Hematopoietic multipotent progenitor cell treated with erythropoietin and hydrocortisone succinate and interleukin-3 and kit ligand, for 15 days (in vitro differentiated cells): ENCODE data around the gene COG5.

ENCODE experiments used
- DNase-seq: peaks from one replicate; pipeline ENCODE4 v3.0.0-alpha.2; 2015; ENCODE audit warnings: low spot score

COG5 gene

DNA sequence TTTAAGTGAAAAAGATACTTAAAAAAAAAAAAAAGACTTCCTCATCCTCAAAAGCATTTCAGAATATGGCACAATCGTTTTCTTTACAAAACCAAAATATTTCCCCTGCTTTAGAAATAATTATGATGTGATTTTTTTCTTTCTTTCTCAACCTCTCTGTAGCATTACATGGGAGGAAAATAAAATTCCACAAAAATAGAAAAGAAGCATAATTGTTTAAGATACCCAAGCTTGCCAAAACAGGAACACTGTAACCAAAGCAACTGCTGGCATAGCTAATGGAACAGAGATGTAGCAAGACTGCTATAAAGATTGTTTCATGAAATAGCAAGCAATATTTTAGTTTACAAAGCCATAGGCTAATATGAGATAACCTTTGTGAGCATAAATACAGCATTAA, 169.4 kb downstream of the COG5 start:
- no peak for DNase-seq

GRCh38 chr7:107392830-107393229, 170.9 kb downstream of the COG5 start:
- DNase-seq: no peak

DNA sequence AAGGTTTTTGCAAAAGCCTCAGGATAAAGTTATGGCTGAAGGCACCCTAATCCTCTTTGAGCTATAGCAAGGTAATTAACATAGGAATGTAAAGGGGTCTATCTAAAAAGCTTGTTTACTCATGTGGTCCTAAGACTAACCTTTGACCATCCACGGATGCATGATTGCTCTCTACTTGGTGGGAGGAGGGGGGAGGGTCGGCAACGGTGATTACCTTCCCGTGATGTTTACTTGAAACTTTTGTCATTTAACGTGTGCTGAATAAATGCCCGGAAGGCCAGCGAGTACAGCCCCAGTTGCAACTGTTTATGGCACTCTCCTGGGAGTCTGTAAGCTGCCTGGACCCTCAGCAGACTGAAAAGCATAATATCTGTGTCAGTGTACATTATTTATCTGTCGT, 172.8 kb downstream of the COG5 start:
- no peak for DNase-seq

- no peak for DNase-seq
Observed at GRCh38 chr7:107388604-107389003, 175.1 kb downstream of the COG5 start.

DNA sequence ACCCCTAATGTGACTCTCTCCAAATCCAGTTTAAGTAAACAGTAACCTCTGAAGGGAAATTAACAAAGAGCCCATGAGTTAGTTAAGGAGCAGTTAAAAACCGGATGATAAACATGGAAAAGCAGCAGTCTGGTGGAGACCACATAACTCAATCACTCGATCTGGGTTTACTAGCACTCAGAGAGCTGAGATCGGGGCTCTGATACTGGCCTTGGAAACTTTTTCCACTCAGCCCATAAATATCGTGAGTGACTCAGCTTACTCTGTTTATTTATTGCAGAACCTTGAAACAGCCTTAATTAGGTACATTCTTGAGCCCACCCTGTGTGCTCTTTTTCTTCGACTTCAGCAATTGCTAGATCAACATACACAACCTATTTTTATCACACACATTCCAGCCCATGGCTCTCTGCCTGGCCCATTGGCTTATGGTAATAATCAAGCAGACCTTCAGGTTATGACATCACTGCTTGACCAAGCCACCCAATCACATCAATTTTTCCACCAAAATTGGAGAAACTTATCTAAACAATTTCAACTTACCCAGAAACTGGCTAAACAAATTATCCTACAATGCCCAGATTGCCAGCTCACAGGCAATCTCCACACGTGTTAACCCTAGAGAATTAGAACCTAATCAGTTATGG, 176.0 kb downstream of the COG5 start:
- DNase-seq: peak; percentile 14

DNA sequence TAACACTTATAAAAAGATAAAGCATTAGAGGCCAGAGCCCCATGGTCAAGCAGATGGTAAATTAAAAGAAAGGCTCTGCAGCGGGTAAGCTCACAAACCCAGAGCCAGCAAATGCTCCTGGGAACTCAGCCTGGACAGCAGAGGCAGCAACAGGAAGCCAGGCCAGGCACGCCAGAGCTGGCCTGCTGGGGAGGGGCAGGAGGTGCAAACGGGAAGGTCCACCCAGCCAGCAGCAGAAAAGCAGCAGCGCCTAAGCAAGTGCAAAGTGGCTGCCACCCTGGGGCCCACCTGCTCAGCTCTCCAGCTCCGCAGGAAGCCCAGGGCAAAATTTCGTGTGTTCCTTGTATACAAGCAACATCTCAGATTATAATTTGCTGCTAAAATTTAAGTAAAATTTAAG, 176.6 kb downstream of the COG5 start:
- DNase-seq: no peak

GRCh38 chr7:107386548-107387102, 177.1 kb downstream of the COG5 start:
- no peak for DNase-seq

- DNase-seq: peak; percentile 44
Observed at GRCh38 chr7:107384025-107384424, 179.7 kb downstream of the COG5 start.

DNA sequence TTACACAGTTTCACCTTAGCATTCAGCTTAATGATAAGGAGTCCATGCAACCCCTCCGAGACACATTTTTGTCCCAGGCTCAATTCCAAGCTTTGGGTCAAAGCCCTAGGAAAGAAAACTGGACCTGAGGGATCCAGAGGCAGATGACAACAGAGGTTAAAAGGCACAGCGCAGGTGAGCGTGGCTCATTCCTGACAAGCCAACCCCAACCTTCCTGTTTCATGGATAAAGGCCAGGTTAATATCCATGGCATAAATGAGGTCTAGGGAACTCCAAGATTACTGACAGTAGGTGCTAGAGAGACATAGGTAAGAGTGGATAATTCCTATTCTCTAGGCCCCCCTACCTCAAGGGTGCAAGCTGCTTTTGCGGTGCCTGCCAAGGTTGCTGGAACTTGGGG, 180.5 kb downstream of the COG5 start:
- DNase-seq: no peak

DNA sequence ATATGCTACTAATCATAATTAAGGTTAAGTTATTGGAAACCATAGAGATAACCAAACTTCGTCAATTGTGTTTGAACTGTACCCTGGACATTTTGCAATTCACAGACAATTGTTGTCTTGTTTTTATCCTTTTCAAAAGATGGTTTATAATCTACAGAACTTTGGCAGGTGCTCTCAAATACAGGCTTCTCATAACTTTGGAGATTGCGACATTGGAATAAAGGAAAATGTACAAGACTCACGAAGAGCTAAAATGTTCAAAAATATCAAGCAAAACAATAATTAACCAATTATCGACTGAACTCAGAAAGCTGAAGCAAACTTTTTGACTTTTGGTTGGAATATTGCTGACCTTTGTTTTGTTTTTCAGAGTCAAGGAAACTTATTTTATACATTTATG, 182.3 kb downstream of the COG5 start:
- no peak for DNase-seq

DNA sequence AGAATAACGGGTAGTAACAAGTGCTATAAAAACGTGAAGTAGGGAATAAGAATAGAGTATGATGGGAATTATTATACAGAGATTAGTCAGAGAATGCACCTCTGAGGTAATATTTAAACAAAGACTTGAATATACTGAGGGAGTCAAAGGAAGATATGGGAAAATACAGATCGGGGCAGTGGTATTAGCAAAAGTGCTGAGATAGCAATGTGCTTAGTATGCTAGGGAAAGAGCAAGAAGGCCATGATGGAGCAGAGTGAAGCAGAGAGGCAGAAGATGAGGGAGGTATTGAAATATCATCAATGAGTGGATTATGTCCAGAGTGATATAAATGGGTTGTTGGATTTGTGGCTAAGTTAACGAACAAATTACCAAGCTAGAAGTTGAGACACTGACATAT, 190.4 kb downstream of the COG5 start:
- no peak for DNase-seq

DNA sequence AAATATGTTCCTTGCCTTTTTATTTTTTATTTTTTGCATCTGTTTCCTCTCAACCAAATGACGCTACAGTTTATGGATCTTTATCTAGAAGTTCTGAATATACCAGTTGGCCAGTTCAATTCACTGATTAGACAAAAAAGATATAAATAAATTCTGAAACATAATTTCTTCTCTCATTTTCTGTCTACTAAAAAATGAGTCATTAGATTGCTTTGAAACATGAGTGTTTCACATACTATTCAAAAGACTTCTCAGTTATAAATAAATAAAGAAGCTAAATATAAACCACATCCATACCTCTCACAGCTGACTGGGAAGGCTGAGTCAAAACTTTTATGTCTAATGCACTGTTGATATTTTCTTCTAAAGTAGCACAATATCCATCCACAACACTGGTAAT, 191.4 kb downstream of the COG5 start:
- no peak for DNase-seq

DNA sequence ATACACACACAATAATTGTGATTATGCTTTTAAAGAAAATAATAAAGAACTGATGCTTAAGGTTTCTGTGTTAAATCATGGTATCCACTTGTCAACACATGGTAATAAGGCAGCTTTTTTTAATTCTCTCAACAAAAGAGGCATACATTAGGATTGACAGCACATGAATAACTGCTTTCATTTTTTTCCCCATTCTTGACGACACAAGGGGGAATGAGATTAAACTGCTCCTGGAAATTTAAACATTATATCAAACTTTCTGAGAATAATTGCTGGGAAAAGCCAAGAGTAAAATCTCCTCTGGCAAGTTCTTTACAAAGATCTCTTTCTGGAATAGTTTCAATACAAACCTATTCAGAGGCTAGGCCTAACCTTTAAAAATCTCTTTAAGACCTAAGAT, 192.9 kb downstream of the COG5 start:
- DNase-seq: no peak

- DNase-seq: no peak
Observed at GRCh38 chr7:107364787-107365186, 198.9 kb downstream of the COG5 start.

- DNase-seq: no peak
Observed at GRCh38 chr7:107359520-107360316, 204.0 kb downstream of the COG5 start.

DNA sequence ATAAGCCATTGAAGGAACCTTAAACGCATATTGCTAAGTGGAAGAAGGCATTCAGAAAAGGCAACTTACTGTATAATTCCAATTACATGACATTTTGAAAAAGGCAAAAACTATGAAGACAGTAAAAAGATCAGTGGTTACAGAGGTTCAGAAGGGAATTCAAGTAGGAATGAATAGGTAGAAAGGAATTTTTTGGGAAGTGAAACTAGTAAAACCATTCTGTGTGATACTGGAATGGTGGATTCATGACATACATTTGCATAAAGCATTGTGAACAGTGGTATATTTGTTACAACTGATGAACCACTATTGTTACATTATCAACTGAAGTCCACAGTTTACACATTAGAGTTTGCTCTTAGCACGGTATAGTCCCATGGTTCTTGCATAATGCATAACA, 208.1 kb downstream of the COG5 start:
- DNase-seq: no peak

- no peak for DNase-seq
Observed at GRCh38 chr7:107354640-107355039, 209.1 kb downstream of the COG5 start.

DNA sequence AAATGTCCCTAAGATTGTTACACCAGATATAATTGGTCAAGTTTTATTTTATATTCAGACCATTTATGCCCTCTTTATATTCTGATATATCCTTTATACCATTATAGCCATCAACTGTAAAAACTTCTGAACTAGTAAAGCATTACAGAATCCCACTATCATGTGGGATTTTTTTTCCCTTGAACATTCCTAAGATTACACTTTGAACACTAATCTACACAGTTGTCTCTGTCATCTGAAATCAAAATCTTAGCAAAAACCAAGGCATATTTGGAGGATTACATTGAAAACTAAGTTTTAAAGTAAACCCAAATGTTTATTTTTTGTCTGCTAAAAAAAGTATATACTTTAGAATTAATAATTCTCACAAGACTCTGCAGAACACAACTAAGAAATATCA, 210.0 kb downstream of the COG5 start:
- DNase-seq: no peak

GRCh38 chr7:107345898-107346297, 217.8 kb downstream of the COG5 start:
- DNase-seq: no peak

DNA sequence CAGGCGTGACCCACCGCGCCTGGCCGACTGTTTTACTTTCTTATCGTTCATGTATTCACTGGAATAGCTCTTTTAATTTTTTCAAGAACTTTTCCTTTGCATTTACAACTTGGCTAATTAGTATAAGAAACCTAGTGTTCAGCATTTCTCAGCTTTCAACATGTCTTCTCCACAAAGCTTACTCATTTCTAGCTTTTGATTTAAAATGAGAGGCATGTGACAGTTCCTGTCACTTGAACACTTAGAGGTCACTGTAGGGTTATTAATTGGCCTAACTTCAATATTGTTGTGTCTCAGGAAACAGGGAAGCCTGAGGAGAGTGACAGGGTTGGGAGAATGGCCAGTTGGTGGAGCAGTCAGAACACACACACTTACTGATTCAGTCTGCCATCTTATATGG, 218.9 kb downstream of the COG5 start:
- DNase-seq: no peak

DNA sequence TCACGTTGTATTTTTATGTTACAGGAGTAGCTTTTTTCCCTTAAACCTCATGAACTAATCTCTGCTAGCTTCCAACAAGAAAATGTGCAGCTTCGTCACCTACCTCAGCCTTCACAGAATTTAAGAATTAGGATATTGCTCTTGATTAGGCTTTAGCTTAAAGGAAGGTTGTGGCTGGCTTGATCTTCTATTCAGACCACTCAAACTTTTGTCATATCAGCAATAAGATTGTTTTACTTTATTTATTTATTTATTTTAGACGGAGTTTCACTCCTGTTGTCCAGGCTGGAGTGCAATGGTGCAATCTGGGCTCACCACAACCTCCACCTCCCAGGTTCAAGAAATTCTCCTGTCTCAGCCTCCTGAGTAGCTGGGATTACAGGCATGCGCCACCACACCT, 219.4 kb downstream of the COG5 start:
- no peak for DNase-seq

DNA sequence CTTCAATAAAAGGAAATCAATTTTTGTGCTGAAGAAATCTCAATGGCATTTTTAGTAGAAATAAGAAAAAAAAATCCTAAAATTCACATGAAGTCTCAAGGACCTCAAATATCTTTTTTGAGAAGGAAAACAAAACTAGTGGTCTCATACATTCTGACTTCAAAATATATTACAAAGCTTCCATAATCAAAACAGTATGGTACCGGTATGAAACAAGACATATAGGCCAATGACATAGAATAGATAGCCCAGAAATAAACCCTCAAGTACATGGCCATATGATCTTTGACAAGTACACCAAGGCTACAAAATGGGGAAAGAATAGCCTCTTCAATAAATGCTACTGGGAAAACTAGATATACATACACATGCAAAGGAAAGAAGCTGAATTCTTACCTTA, 225.6 kb downstream of the COG5 start:
- no peak for DNase-seq

DNA sequence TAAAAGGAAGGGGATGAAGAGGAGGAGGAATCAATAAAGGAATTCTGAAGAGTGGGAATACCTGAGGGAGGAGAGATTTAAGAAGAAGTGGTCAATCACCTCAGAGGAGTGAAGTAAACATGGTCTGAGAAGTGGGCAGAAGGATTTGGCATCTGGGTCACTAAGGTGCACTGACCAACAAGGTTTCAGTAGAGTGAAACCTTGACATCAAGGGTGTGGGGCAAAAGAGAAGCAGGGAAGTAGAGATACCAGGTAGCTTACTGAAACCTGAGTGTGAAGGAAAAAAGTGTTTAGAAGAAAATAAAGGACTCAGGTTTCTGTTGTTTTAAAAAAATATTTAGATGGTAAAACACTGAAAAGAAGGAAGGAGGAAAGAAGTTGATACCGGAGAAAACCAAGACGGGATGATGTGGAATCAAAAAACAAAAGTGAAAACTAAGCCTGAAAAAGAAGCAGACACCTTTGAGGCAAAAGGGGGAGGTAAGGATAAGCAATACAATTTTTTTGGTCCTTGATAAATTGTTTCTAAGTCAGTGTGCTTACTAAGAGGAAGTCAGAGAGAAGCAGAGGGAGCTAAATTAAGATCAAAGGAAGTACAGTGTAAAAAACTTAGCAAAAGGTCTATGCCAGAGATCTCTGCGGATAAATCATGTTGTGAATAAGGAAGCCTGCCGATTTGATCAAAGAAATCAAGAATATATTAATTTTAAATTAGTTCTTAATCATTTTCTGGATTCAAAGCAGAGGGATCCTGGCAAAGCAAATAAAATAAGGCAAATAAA, 231.0 kb downstream of the COG5 start:
- no peak for DNase-seq
